HCT116 (cell line): ENCODE data around the gene NHLRC4. TPM values are rescaled to one million over a fixed set of nuclear protein-coding genes. Genes with fewer than 3 reads are reported as not detected.

Source experiments
- ATAC-seq: fragments of 200-7000 bp; cut with Tn5 transposase; 2 replicates; pipeline ENCODE4 v1.9.1; 2020; ENCODE audit warnings: mild to moderate bottlenecking, moderate library complexity
- BruUV-seq: library from RNA; stranded (reverse); fragments of 400-500 nt; replicated peaks from 2 replicates; lab custom pipeline; 2021; lab: Mats Ljungman, UMichigan
- CTCF ChIA-PET: fragments of 300-600 bp; sonication (Branson Sonifier 250); formaldehyde crosslinking; loops from one replicate; lab custom pipeline; 2021; ENCODE audit warnings: antibody characterized with exemption; lab: Charles Lee
- POLR2A ChIA-PET: fragments of 300-600, 350-600 bp; sonication (Branson Sonifier 250); formaldehyde crosslinking; loops from one replicate; lab custom pipeline; 2021; ENCODE audit warnings: antibody characterized with exemption; lab: Charles Lee
- RAD21 ChIA-PET, 2 experiments: fragments of 300-600 bp; sonication (Branson Sonifier 250); formaldehyde crosslinking; loops; one replicate each; lab custom pipeline; 2023; ENCODE audit warnings: low total read pairs in 2 of 2; ENCODE audit not compliant: uncharacterized antibody in 2 of 2, unreplicated experiment in 2 of 2, low non-redundant PET in 1 of 2; lab: Charles Lee
- DNase-seq: peaks from one replicate; pipeline ENCODE4 v3.0.0-alpha.2; 2010; ENCODE audit warnings: low read depth, low spot score
- H2AFZ ChIP-seq: fragments of 200-600 bp; shearing (Covaris generic), sonication (generic); 2 replicates; pipeline ENCODE4 v1.6.1; 2017; ENCODE audit warnings: low read depth, mixed run types, mixed read lengths, antibody characterized with exemption, low read length; ENCODE audit not compliant: poor library complexity, severe bottlenecking
- H3K27ac ChIP-seq: 2 replicates; pipeline ENCODE4 v1.5.1; 2012; ENCODE audit warnings: low read depth, low read length
- H3K27me3 ChIP-seq: fragments of 200-600 bp; sonication (generic); 2 replicates; pipeline ENCODE4 v1.6.1; 2016; ENCODE audit warnings: mixed run types, low read length, mixed read lengths; ENCODE audit not compliant: insufficient read depth
- H3K36me3 ChIP-seq, 2 experiments: fragments of 200-500 bp in 1 of 2; fragments of 200-600 bp in 1 of 2; sonication (Bioruptor generic) in 1 of 2; sonication (generic) in 1 of 2; 2 replicates each; pipeline versions ENCODE4 v1.5.1 to v1.6.1; 2014 to 2016; ENCODE audit warnings: low read length in 2 of 2, inconsistent platforms in 1 of 2, mixed read lengths in 1 of 2, mixed run types in 1 of 2; ENCODE audit not compliant: insufficient read depth in 2 of 2, control insufficient read depth in 1 of 2
- H3K4me1 ChIP-seq, 2 experiments: fragments of 200-600 bp in 1 of 2; sonication (generic) in 1 of 2; 2 replicates each; pipeline versions ENCODE4 v1.5.1 to v1.6.1; 2012 to 2017; ENCODE audit warnings: low read length in 2 of 2, inconsistent platforms in 1 of 2, mild to moderate bottlenecking in 1 of 2, mixed read lengths in 1 of 2, mixed run types in 1 of 2, moderate library complexity in 1 of 2; ENCODE audit not compliant: insufficient read depth in 2 of 2, control insufficient read depth in 1 of 2
- H3K4me2 ChIP-seq: fragments of 200-600 bp; sonication (generic); 2 replicates; pipeline ENCODE4 v1.6.1; 2017; ENCODE audit warnings: mixed run types, low read length, mixed read lengths
- H3K4me3 ChIP-seq, 2 experiments: fragments of 200-600 bp in 1 of 2; sonication (generic) in 1 of 2; replicated peaks in 1 of 2; 2 replicates each; pipeline ENCODE4 v1.5.1; 2011 to 2016; ENCODE audit warnings: low read length in 2 of 2, control low read depth in 1 of 2, low read depth in 1 of 2, mild to moderate bottlenecking in 1 of 2, mixed read lengths in 1 of 2, mixed run types in 1 of 2
- H3K79me2 ChIP-seq: fragments of 200-600 bp; sonication (generic); 2 replicates; pipeline ENCODE4 v1.6.1; 2017; ENCODE audit warnings: mild to moderate bottlenecking, mixed run types, low read length, moderate library complexity, mixed read lengths; ENCODE audit not compliant: insufficient read depth
- H3K9ac ChIP-seq: fragments of 200-600 bp; sonication (generic); 2 replicates; pipeline ENCODE4 v1.6.1; 2016; ENCODE audit warnings: low read length, mixed read lengths
- H3K9me2 ChIP-seq: fragments of 200-600 bp; sonication (generic), shearing (Covaris generic); 2 replicates; pipeline ENCODE4 v1.6.1; 2017; ENCODE audit warnings: mixed run types, mild to moderate bottlenecking, moderate library complexity; ENCODE audit not compliant: insufficient read depth
- H3K9me3 ChIP-seq, 2 experiments: fragments of 200-500 bp in 1 of 2; fragments of 200-600 bp in 1 of 2; sonication (Bioruptor generic) in 1 of 2; sonication (generic) in 1 of 2; 2 replicates each; pipeline ENCODE4 v1.6.1; 2014 to 2017; ENCODE audit warnings: low read length in 2 of 2, mixed read lengths in 2 of 2, inconsistent platforms in 1 of 2, low read depth in 1 of 2, mild to moderate bottlenecking in 1 of 2, mixed run types in 1 of 2, moderate library complexity in 1 of 2; ENCODE audit not compliant: control insufficient read depth in 1 of 2, insufficient read depth in 1 of 2
- H4K20me1 ChIP-seq: fragments of 200-600 bp; sonication (generic), shearing (Covaris generic); 2 replicates; pipeline ENCODE4 v1.6.1; 2017; ENCODE audit warnings: mixed run types, mild to moderate bottlenecking, moderate library complexity; ENCODE audit not compliant: insufficient read depth
- EGR1 ChIP-seq: IDR thresholded peaks from 2 replicates; pipeline ENCODE4 v1.6.1; 2012; ENCODE audit warnings: low read depth
- EZH2 ChIP-seq: fragments of 200-600 bp; sonication (generic); IDR thresholded peaks from 2 replicates; pipeline ENCODE4 v1.6.1; 2017; ENCODE audit warnings: antibody characterized with exemption, mixed run types
- EZH2phosphoT487 ChIP-seq: fragments of 200-600 bp; IDR thresholded peaks from 2 replicates; pipeline ENCODE4 v1.6.1; 2018; ENCODE audit warnings: antibody characterized with exemption, borderline replicate concordance
- FOSL1 ChIP-seq: IDR thresholded peaks from 2 replicates; pipeline ENCODE4 v1.6.1; 2012; ENCODE audit warnings: low read depth
- JUND ChIP-seq: IDR thresholded peaks from 2 replicates; pipeline ENCODE4 v1.6.1; 2012
- POLR2A ChIP-seq: IDR thresholded peaks from 2 replicates; pipeline ENCODE4 v1.7.0; 2011; ENCODE audit warnings: borderline replicate concordance; ENCODE audit not compliant: insufficient read depth, insufficient read length; ENCODE audit errors: extremely low read depth
- POLR2AphosphoS5 ChIP-seq: IDR thresholded peaks from 2 replicates; pipeline ENCODE4 v1.6.1; 2011; ENCODE audit warnings: mild to moderate bottlenecking, low read depth, low read length, moderate library complexity
- RAD21 ChIP-seq: IDR thresholded peaks from 2 replicates; pipeline ENCODE4 v1.6.1; 2012; ENCODE audit warnings: low read depth, mild to moderate bottlenecking
- SIN3A ChIP-seq: IDR thresholded peaks from 2 replicates; pipeline ENCODE4 v1.6.1; 2012; ENCODE audit warnings: low read depth
- SP1 ChIP-seq: IDR thresholded peaks from 2 replicates; pipeline ENCODE4 v1.6.1; 2012; ENCODE audit warnings: low read depth
- SRF ChIP-seq: IDR thresholded peaks from 2 replicates; pipeline ENCODE4 v1.6.1; 2012; ENCODE audit warnings: low read depth
- TCF7L2 ChIP-seq: IDR thresholded peaks from 2 replicates; pipeline ENCODE4 v1.7.0; 2011; ENCODE audit warnings: borderline replicate concordance, inconsistent platforms; ENCODE audit not compliant: insufficient read depth, insufficient read length; ENCODE audit errors: extremely low read depth
- YY1 ChIP-seq: IDR thresholded peaks from 2 replicates; pipeline ENCODE4 v1.6.1; 2011; ENCODE audit warnings: low read length, low read depth, moderate library complexity, mild to moderate bottlenecking; ENCODE audit not compliant: insufficient replicate concordance; ENCODE audit errors: extremely low read depth
- ZNF274 ChIP-seq: fragments of 200-500 bp; sonication (Bioruptor generic); IDR thresholded peaks from 2 replicates; pipeline ENCODE4 v1.6.1; 2014; ENCODE audit warnings: mild to moderate bottlenecking, low read depth, low read length, inconsistent platforms
- intact Hi-C: fragments of 100-400 bp; cut with micrococcal nuclease; formaldehyde crosslinking; loops from 2 replicates; pipeline ENCODE4 v1.10.0; 2022
- total RNA-seq: library from RNA; stranded (reverse); gene quantifications from one replicate; pipeline ENCODE4 v1.2.1, GENCODE V29; 2021; ENCODE audit not compliant: unreplicated experiment
- TF ChIP-seq, protein P1 (sequence below): IDR thresholded peaks from 2 replicates; pipeline ENCODE4 v1.6.1; 2012; ENCODE audit warnings: low read depth
- TF ChIP-seq, protein P2 (sequence below), 3 experiments: fragments of 200-600 bp in 1 of 3; sonication (generic) in 1 of 3; IDR thresholded peaks in 2 of 3; conservative IDR thresholded peaks in 1 of 3; 2 replicates each; pipeline ENCODE4 v1.5.1; 2012 to 2017; ENCODE audit warnings: low read depth in 2 of 3, low read length in 2 of 3, antibody characterized with exemption in 1 of 3, borderline replicate concordance in 1 of 3, control low read depth in 1 of 3, mild to moderate bottlenecking in 1 of 3, mixed read lengths in 1 of 3, mixed run types in 1 of 3, moderate library complexity in 1 of 3; ENCODE audit not compliant: insufficient read depth in 1 of 3
- TF ChIP-seq, protein P3 (sequence below): IDR thresholded peaks from 2 replicates; pipeline ENCODE4 v1.6.1; 2012
- TF ChIP-seq, protein P4 (sequence below): IDR thresholded peaks from 2 replicates; pipeline ENCODE4 v1.6.1; 2012

The NHLRC4 gene
- total RNA-seq, 1 experiment from 2014 or later: 0.22 TPM

DNA sequence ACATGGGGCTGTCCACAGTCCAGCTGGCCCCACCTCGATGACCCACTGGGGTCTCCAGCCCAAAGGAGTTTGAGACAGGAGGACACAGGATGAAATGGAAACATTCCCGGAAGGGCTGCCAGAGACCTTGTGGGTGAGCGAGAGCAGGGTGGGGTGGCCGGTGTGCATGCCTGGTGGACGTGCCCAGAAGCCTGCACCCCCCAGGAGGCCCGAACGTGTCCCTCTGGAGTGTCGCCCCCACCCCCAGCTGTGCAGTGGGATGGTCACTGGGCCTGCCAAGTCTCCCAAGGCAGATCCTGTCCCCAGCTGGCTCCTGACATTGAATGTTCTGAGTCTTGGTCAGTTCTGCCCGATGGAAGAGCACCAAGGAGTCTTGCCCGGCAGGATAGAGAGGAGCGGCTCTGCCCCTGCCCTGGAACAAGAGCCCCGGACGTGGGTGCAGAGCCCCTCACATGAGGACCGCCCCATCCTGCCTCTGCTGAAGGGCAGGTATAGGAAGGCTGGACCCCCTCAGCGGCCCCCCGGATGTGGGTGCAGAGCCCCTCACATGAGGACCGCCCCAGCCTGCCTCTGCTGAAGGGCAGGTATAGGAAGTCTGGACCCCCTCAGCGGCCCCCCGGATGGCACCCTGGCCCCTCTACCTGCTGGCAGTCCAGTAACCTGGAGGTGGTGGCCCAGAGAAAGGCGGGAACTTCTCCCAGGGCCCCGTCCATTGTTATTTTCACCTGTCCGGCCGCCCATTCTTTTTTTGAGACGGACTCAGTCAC is 42.3 kb upstream of the NHLRC4 start (continued):
- TF ChIP-seq, protein P1, sequence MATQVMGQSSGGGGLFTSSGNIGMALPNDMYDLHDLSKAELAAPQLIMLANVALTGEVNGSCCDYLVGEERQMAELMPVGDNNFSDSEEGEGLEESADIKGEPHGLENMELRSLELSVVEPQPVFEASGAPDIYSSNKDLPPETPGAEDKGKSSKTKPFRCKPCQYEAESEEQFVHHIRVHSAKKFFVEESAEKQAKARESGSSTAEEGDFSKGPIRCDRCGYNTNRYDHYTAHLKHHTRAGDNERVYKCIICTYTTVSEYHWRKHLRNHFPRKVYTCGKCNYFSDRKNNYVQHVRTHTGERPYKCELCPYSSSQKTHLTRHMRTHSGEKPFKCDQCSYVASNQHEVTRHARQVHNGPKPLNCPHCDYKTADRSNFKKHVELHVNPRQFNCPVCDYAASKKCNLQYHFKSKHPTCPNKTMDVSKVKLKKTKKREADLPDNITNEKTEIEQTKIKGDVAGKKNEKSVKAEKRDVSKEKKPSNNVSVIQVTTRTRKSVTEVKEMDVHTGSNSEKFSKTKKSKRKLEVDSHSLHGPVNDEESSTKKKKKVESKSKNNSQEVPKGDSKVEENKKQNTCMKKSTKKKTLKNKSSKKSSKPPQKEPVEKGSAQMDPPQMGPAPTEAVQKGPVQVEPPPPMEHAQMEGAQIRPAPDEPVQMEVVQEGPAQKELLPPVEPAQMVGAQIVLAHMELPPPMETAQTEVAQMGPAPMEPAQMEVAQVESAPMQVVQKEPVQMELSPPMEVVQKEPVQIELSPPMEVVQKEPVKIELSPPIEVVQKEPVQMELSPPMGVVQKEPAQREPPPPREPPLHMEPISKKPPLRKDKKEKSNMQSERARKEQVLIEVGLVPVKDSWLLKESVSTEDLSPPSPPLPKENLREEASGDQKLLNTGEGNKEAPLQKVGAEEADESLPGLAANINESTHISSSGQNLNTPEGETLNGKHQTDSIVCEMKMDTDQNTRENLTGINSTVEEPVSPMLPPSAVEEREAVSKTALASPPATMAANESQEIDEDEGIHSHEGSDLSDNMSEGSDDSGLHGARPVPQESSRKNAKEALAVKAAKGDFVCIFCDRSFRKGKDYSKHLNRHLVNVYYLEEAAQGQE: no peak
- TF ChIP-seq SIN3A: no peak

DNA sequence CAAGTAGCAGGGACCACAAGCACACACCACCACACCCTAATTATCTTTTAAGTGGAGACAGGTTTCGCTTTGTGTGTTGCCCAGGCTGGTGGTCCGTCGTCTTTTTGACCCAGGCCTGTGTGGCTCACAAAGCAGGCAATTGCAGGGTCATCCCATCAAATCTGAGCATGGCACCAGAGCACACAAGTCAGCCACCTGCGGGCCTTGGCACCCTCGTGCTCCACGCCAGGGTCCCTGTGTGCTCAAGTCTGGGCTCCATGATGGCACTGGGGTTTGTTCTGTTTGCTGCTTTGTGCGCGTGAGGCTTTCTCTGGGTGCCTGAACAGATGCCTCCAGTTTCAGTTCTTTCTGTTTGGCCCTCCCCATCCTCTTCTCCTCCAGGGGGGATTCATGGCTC is 41.7 kb upstream of the NHLRC4 start:
- Histone ChIP-seq H2AFZ (no peak overlapping the region), H3K4me1 (peaks cover 14 to 32% of the 10 kb centered on the region in 2 experiments), H3K9ac (peak overlapping the region; percentile 90), H3K9me3 (no peaks in the 10 kb centered on the region), H3K36me3 (peaks cover 0 to 4% of the 10 kb centered on the region in 2 experiments; a peak in 1 of 4 replicates), H4K20me1 (no peaks in the 10 kb centered on the region), H3K79me2 (peaks cover 34% of the 10 kb centered on the region), H3K9me2 (no peaks in the 10 kb centered on the region), H3K27me3 (no peaks in the 10 kb centered on the region), H3K4me2 (peak overlapping the region; percentile 81), H3K27ac (peak overlapping the region; percentile 91), H3K4me3 (peak overlapping the region in 1 of 2 experiments; percentile 69; a peak in 1 of 4 replicates)
- ChIA-PET POLR2A (no interaction called here), RAD21 (no interaction called here), CTCF (no interaction called here)
- BruUV-seq: no TSS peak
- intact Hi-C loops: no loop called here
- no peak for DNase-seq
- ATAC-seq: no peak
- TF ChIP-seq YY1 (no peak), JUND (no peak), EZH2phosphoT487 (no peak), SIN3A (no peak), SP1 (no peak), SRF (no peak), FOSL1 (no peak), TCF7L2 (no peak), RAD21 (no peak), ZNF274 (no peak), EZH2 (no peak), EGR1 (no peak), POLR2A (no peak), POLR2AphosphoS5 (no peak)
- TF ChIP-seq, protein P2, sequence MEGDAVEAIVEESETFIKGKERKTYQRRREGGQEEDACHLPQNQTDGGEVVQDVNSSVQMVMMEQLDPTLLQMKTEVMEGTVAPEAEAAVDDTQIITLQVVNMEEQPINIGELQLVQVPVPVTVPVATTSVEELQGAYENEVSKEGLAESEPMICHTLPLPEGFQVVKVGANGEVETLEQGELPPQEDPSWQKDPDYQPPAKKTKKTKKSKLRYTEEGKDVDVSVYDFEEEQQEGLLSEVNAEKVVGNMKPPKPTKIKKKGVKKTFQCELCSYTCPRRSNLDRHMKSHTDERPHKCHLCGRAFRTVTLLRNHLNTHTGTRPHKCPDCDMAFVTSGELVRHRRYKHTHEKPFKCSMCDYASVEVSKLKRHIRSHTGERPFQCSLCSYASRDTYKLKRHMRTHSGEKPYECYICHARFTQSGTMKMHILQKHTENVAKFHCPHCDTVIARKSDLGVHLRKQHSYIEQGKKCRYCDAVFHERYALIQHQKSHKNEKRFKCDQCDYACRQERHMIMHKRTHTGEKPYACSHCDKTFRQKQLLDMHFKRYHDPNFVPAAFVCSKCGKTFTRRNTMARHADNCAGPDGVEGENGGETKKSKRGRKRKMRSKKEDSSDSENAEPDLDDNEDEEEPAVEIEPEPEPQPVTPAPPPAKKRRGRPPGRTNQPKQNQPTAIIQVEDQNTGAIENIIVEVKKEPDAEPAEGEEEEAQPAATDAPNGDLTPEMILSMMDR (IDR thresholded peaks at IDR 0.05 in 2 of 3, conservative IDR thresholded peaks at IDR 0.05 in 1 of 3; ENCODE audit: borderline replicate concordance in 1 of 3, insufficient read depth in 1 of 3, low read depth in 2 of 3, low read length in 2 of 3): no peak
- TF ChIP-seq, protein P3, sequence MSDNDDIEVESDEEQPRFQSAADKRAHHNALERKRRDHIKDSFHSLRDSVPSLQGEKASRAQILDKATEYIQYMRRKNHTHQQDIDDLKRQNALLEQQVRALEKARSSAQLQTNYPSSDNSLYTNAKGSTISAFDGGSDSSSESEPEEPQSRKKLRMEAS: no peak
- TF ChIP-seq, protein P4, sequence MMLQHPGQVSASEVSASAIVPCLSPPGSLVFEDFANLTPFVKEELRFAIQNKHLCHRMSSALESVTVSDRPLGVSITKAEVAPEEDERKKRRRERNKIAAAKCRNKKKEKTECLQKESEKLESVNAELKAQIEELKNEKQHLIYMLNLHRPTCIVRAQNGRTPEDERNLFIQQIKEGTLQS: no peak
